ENCODE data around the gene ANKRD16.

ANKRD16 gene

DNA sequence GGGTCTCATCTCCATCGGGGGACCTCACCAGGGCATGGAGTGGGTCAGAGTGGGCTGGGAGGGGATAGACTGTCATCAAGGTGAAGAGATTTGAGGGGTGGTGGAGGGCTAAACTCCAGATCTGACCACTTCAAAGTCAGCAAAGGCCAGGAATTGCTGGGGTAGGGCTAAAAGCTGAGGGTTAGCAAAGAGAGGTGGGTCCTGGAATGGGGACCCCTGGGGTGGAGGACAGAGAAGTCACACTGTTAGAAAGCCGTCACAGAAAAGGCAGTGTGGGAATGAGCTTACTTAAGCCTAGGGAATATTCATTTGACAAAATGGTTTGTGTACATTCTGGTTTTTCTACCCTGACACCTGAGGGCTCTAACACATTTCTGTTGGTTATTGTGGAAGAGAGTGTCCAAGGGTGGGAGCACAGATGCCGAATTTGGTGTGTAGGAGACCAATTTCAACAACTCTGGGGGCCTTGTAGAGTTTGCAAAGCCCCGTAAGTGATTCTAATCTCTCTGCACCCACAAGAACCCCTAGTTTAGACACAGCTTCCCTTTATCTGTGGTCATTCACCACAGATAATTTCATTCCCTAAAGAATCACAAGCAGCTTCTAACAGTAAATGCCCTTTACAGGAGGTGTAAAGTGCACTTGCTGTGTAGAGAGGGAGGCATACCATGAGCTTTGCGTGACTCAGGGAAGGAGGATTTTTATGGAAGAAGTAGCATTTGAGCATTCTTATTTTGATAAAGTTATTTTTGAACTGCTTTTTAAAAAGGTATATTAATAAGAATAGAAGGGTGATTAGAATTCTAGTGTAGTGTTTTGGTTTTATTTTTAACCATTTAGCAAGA is 6.7 kb upstream of the ANKRD16 start:
- intact Hi-C loops (cut with micrococcal nuclease), result loop anchor here (10.0 kb wide), 1 partner anchor 212 kb away; the partner anchor contains the start of gene TASOR2
- Mint-ChIP-seq H3K36me3 (ENCODE audit: low read depth) (peaks cover 67% of the 10 kb centered on the region), H3K27me3 (no peaks in the 10 kb centered on the region), H3K27ac (no peak overlapping the region), H3K4me3 (no peak overlapping the region), H3K9me3 (peaks cover 18% of the 10 kb centered on the region), H3K4me1 (ENCODE audit: low read depth) (peaks cover 16% of the 10 kb centered on the region)

DNA sequence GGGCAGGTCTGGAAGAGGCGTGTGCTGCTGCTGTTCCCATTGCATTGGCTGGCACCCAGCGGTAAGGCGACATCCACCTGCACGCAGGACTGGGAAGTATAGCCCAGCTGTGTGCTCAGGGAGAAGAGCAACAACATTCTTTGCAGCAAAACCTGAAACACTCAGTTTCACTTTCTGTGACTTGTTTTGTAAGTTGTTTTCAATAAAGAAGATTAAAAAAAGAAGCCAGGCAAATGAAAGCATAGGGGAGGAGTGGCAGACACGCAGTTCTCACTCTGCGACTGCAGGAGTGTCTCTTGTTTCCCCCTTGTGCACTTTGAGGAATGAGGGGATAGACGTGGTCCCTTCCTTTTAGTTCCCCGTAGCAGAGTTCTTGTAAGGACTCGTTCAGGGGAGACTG is 6.1 kb upstream of the ANKRD16 start:
- Mint-ChIP-seq H3K4me1 (ENCODE audit: low read depth) (peaks cover 22% of the 10 kb centered on the region), H3K9me3 (peaks cover 18% of the 10 kb centered on the region), H3K4me3 (no peak overlapping the region), H3K36me3 (ENCODE audit: low read depth) (peaks cover 67% of the 10 kb centered on the region), H3K27ac (no peak overlapping the region), H3K27me3 (no peaks in the 10 kb centered on the region)
- intact Hi-C loops (cut with micrococcal nuclease), result loop anchor here (10.0 kb wide), 1 partner anchor 211 kb away; the partner anchor contains the start of gene TASOR2

DNA sequence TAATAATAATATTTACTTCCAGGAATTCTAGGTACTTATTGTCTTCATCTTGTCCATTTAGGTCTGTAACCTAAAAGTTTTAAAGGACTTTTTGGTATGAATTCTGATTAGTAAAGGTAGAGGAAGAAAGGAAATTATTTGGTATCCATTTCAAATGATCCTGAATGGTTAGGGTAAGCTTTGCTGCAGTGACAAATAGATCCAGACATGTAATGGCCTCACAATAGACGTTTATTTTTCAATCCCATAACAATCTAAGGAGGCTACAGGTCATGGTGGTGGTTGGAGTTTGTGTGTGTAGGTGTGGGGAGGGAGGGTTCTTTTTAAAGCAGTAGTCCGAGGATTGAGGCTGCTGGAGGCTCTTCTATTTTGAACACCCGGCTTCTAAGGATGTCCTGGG is 5.7 kb upstream of the ANKRD16 start:
- Mint-ChIP-seq H3K27me3 (no peaks in the 10 kb centered on the region), H3K4me3 (no peak overlapping the region), H3K36me3 (ENCODE audit: low read depth) (peaks cover 67% of the 10 kb centered on the region), H3K4me1 (ENCODE audit: low read depth) (peaks cover 26% of the 10 kb centered on the region), H3K9me3 (peaks cover 18% of the 10 kb centered on the region), H3K27ac (no peak overlapping the region)
- intact Hi-C loops (cut with micrococcal nuclease), result loop anchor here (10.0 kb wide), 1 partner anchor 211 kb away; the partner anchor contains the start of gene TASOR2

DNA sequence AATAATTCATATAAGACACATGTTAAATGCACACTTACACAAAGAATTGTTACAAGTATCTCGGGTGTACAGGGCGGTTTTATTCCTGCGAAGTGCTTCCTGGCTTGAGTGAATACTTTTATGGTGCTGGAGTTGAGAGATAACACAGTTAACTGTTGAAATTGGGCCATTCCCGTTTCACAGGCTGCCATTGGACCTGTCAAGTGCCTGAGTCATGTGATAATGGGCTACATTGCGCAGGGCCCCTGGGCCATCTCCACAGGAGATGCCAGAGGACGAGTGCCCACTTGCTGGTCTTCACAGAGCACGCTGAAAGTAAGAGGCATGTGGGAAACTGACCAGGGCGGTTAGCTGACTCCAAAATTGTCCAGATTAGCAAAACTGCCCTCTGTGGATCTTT is 5.2 kb upstream of the ANKRD16 start:
- Mint-ChIP-seq H3K27ac (no peak overlapping the region), H3K36me3 (ENCODE audit: low read depth) (peaks cover 67% of the 10 kb centered on the region), H3K4me1 (ENCODE audit: low read depth) (peaks cover 26% of the 10 kb centered on the region), H3K4me3 (no peak overlapping the region), H3K9me3 (peaks cover 18% of the 10 kb centered on the region), H3K27me3 (no peaks in the 10 kb centered on the region)
- intact Hi-C loops (cut with micrococcal nuclease), result loop anchor here (10.0 kb wide), 1 partner anchor 210 kb away; the partner anchor contains the start of gene TASOR2

DNA sequence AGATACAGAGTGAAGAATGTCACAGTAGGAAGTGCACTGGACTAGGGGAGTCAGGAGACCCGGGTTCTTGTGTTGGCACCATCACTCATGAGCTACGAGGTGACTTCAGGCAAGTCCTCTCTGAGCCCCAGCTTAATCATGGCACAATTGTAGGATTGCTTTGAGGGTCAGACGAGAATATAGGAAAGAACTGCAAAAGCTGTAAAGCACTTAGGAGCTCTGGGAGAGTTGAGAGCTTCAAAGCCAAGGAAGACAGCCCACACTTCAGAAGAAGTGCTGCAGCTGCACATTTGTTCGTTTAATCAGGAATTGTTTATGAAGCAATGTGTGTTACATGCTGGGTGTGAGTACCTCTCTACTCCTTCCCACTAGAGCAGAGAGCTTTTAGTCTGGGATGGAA is 4.7 kb upstream of the ANKRD16 start:
- no peak overlapping the region for H3K27ac Mint-ChIP-seq
- peaks cover 67% of the 10 kb centered on the region for H3K36me3 Mint-ChIP-seq (ENCODE audit: low read depth)
- intact Hi-C loops (cut with micrococcal nuclease), result loop anchor here (10.0 kb wide), 1 partner anchor 210 kb away; the partner anchor contains the start of gene TASOR2
- H3K27me3 Mint-ChIP-seq, result no peaks in the 10 kb centered on the region
- no peak overlapping the region for H3K4me3 Mint-ChIP-seq
- H3K9me3 Mint-ChIP-seq, result peaks cover 18% of the 10 kb centered on the region
- peaks cover 26% of the 10 kb centered on the region for H3K4me1 Mint-ChIP-seq (ENCODE audit: low read depth)

DNA sequence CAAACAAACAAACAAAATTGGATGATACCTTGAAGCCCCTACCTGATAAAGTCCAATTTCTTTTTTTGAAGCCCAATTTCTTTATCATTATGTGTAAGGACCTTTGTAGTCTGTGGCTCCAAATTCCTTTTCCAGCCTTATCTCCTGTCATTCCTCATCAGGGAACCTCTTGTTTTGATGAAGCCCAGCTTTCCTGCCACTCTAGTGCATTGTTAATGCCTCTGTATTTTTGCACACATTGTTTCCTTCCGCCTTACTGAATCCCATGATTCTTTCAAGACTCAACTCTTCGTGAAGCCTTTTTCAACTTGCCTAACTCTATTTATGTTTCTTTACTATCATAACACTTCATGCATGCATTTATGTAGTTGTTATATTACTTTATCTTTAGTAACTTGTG is 3.6 kb upstream of the ANKRD16 start:
- H3K27ac Mint-ChIP-seq, result no peak overlapping the region
- intact Hi-C loops (cut with micrococcal nuclease), result loop anchor here (10.0 kb wide), 1 partner anchor 209 kb away; the partner anchor contains the start of gene TASOR2
- no peak overlapping the region for H3K4me3 Mint-ChIP-seq
- H3K9me3 Mint-ChIP-seq, result peaks cover 17% of the 10 kb centered on the region
- H3K27me3 Mint-ChIP-seq, result no peaks in the 10 kb centered on the region
- peaks cover 32% of the 10 kb centered on the region for H3K4me1 Mint-ChIP-seq (ENCODE audit: low read depth)
- peaks cover 64% of the 10 kb centered on the region for H3K36me3 Mint-ChIP-seq (ENCODE audit: low read depth)

DNA sequence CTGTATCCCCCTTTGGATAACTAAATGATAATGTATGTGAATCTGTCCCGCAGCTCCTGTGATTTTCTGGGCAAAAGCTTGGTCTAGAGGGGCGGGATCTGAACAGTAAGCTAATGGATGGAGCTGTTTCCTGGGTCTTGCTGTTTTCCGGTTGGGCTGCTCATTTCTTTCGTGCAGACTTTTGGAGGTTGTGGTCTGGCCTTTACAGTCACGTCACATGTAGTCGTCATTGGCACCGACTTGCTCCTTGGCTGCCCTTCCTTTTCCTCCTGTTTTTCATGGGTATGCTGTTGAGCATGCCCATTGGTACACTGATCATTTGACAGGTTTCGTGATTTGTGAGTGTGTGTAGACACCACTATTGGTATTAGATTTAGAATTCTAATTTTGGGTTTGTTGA is 2.3 kb upstream of the ANKRD16 start:
- Mint-ChIP-seq H3K4me1 (ENCODE audit: low read depth) (peaks cover 40% of the 10 kb centered on the region), H3K4me3 (no peak overlapping the region), H3K36me3 (ENCODE audit: low read depth) (peaks cover 59% of the 10 kb centered on the region), H3K27me3 (no peaks in the 10 kb centered on the region), H3K9me3 (peaks cover 4% of the 10 kb centered on the region), H3K27ac (peak overlapping the region; percentile 33)
- intact Hi-C loops (cut with micrococcal nuclease), result loop anchor here (10.0 kb wide), 1 partner anchor 207 kb away; the partner anchor contains the start of gene TASOR2

DNA sequence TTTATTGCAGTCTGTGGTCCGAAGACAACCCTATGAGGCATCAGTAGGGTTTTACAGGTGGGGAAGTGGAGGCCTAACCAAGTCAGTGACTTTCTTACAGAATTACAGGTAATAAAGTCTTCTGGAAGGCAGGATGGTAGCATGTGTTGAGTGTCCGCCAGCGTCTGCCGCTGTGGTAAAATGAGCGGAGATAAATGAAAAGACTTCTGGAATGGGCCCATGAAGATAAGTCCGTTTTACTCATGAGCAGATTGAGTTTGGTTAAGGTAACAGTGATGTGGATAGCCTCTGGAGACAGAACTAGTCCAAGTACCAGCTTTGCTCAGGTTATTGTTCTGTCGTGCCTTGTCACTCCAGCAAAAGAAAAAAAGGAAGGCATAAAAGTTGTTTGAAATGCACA is 1.3 kb upstream of the ANKRD16 start:
- H3K4me1 Mint-ChIP-seq (ENCODE audit: low read depth), result peaks cover 37% of the 10 kb centered on the region
- intact Hi-C loops (cut with micrococcal nuclease), result loop anchor here (10.0 kb wide), 1 partner anchor 206 kb away; the partner anchor contains the start of gene TASOR2
- no peaks in the 10 kb centered on the region for H3K9me3 Mint-ChIP-seq

DNA sequence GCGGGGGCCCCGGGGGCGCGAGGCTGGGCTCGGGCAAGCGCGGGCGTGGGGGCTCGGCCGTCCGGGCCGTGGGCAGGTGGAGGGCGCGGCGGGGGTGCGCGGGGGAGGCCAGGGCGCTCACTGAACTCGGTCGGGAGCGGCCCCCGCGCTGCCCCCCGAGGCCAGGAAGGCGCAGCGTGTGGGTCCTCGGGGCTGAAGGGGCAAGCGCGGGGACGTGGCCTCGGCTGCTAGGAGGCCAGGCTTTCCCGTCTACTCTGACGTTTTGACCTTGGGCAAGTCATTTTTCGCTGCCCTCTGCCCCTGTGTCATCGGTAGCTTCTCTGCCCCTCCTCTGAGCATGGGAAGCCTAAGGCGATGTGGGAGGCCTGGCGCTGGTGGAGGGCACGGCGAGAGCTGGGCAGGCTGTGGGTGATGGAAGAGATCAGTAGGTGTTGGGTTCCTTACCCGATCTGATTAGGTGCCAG is 791 bp upstream of the ANKRD16 start:
- Mint-ChIP-seq H3K9me3 (no peaks in the 10 kb centered on the region), H3K4me3 (peak overlapping the region; percentile 85), H3K36me3 (ENCODE audit: low read depth) (peaks cover 46% of the 10 kb centered on the region), H3K27me3 (no peaks in the 10 kb centered on the region), H3K4me1 (ENCODE audit: low read depth) (peaks cover 32% of the 10 kb centered on the region), H3K27ac (peak overlapping the region; percentile 83)
- intact Hi-C loops (cut with micrococcal nuclease), result loop anchor here (10.0 kb wide), 1 partner anchor 206 kb away; the partner anchor contains the start of gene TASOR2

More for the DNA sequence above, 1.3 kb upstream of the ANKRD16 start:
- Mint-ChIP-seq H3K27ac (peak overlapping the region; percentile 83), H3K36me3 (ENCODE audit: low read depth) (peaks cover 49% of the 10 kb centered on the region), H3K4me3 (peak overlapping the region; percentile 85), H3K27me3 (no peaks in the 10 kb centered on the region)

DNA sequence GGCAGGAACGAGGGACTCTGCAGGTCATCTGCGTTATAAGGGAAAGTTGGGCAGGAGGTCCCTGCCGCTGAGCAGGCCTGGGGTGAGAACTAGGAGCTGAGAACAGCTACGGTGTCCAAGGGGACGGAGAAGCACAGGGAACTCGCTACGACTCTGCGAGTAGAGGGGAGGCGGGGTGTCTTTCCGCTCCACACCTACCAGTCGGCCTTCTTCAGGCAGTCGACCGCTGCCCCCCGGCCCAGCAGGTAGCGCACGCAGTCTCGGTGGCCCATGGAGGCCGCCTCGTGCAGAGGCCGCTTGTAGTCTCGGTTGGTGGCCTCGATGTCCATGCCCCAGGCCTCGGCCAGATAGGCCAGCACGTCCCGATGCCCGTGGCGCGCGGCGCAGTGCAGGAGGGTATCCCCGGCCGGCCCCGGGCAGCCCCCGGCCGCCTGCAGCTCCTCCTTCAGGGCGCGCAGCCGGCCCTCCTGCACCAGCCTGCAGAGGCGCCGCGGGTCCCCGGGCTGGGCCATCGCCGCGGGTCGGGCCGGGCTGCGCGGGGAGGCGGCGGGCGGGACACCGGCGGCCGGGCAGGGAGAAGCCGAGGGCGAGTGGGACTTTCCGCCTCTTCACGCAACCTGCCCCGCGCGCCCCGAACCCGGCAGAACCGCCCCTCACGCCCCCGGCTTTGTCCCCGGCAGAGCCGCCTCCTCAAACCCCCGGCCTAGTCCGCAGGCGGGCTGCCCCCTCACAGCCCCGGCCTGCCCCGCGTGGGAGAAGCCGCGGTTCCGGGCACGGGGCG is 660 bp downstream of the ANKRD16 start:
- peak overlapping the region; percentile 74 for H3K27ac Mint-ChIP-seq
- peak overlapping the region; percentile 76 for H3K4me3 Mint-ChIP-seq
- H3K36me3 Mint-ChIP-seq (ENCODE audit: low read depth), result peaks cover 46% of the 10 kb centered on the region
- H3K4me1 Mint-ChIP-seq (ENCODE audit: low read depth), result peaks cover 32% of the 10 kb centered on the region
- intact Hi-C loops (cut with micrococcal nuclease), result loop anchor here (1.0 kb wide), 1 partner anchor 76 kb away; the partner anchor contains the start of gene GDI2
- no peaks in the 10 kb centered on the region for H3K9me3 Mint-ChIP-seq
- no peaks in the 10 kb centered on the region for H3K27me3 Mint-ChIP-seq

DNA sequence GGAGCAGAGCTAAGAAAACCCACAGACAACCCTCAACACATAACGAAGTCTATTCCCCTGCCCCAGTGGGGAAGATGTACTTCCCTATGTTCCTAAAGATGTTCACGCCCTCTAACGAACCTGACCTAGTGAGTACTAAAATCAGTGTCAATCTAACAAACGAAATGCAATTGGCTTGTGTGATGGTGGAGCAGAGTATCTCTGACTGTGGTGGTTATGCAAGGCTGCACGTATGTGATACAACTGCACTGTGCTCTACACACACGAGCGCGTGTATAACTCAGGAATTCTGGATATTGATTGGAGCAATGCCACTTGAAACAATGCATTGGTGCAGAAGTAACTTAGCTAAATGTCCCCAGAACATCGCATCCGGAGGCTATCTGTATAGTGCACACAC is 1.3 kb downstream of the ANKRD16 start:
- H3K9me3 Mint-ChIP-seq, result no peaks in the 10 kb centered on the region
- H3K4me1 Mint-ChIP-seq (ENCODE audit: low read depth), result peaks cover 32% of the 10 kb centered on the region
- H3K27ac Mint-ChIP-seq, result peak overlapping the region; percentile 74
- intact Hi-C loops (cut with micrococcal nuclease), result no loop called here
- H3K27me3 Mint-ChIP-seq, result no peaks in the 10 kb centered on the region
- H3K36me3 Mint-ChIP-seq (ENCODE audit: low read depth), result peaks cover 45% of the 10 kb centered on the region
- H3K4me3 Mint-ChIP-seq, result peak overlapping the region; percentile 73

DNA sequence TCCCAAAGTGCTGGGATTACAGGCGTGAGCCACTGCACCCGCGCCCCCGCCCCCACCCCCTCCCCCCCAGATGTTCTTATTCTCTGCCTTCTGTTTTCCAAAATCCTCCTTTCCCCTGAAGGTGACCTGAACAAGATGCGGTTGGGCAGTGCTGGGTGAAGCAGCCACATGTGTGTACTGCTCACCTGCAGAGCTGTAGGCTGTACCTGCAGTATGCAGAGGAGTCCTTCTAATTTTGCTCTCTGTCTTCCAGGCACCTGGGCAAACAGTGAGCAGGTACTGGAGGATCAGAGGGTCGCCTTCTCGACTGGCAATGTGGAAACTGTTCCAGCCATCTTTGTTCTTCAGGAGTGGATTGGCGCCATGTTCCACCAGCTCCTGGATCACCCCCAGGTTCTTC is 2.1 kb downstream of the ANKRD16 start:
- Mint-ChIP-seq H3K27ac (no peak overlapping the region), H3K36me3 (ENCODE audit: low read depth) (peaks cover 45% of the 10 kb centered on the region), H3K27me3 (no peaks in the 10 kb centered on the region), H3K9me3 (no peaks in the 10 kb centered on the region), H3K4me3 (no peak overlapping the region), H3K4me1 (ENCODE audit: low read depth) (peaks cover 32% of the 10 kb centered on the region)
- intact Hi-C loops (cut with micrococcal nuclease), result no loop called here

DNA sequence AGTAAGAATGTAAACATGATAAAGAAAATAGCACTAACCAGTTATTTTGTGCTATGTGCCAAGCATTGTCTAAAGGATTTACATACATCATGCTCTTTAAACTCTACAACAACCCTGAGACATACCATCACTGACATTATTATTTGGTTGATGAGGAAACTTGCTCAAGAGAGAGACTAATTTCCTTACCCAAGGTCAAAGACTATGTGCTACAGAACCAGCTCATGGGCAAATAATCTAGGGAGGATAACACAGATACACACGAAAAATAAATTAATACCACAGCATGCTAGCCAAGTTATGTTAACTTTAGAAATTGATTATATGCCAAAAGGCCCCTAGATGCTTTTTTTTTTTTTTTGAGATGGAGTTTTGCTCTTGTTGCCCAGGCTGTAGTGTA is 2.7 kb downstream of the ANKRD16 start:
- peaks cover 45% of the 10 kb centered on the region for H3K36me3 Mint-ChIP-seq (ENCODE audit: low read depth)
- no peaks in the 10 kb centered on the region for H3K9me3 Mint-ChIP-seq

More for the DNA sequence above, 2.7 kb downstream of the ANKRD16 start:
- no peak overlapping the region for H3K4me3 Mint-ChIP-seq
- no peak overlapping the region for H3K27ac Mint-ChIP-seq
- intact Hi-C loops (cut with micrococcal nuclease), result no loop called here
- H3K4me1 Mint-ChIP-seq (ENCODE audit: low read depth), result peaks cover 28% of the 10 kb centered on the region
- no peaks in the 10 kb centered on the region for H3K27me3 Mint-ChIP-seq

Data from dendritic cell treated with granulocyte-macrophage colony-stimulating factor and Interleukin-4, amounts not matched to agents 40 ng/mL and 50 ng/mL, for 4 days (primary cell).